HEK293 (cell line): ENCODE results near the gene SETD3.

Experiments
- CTCF ChIA-PET: fragments of 350-600 bp; formaldehyde crosslinking; extraction: SDS; loops from one replicate; lab custom pipeline; 2021; ENCODE audit warnings: antibody characterized with exemption; lab: Yijun Ruan, JAX
- POLR2A ChIA-PET: fragments of 300-600 bp; formaldehyde crosslinking; extraction: SDS; loops from one replicate; lab custom pipeline; 2020; ENCODE audit warnings: antibody characterized with exemption, inconsistent platforms; lab: Yijun Ruan, JAX
- H3K27ac ChIP-seq: fragments of 200-500 bp; sonication (Bioruptor generic); 2 replicates; pipeline ENCODE4 v1.5.1; 2014; ENCODE audit warnings: low read depth, low read length, control low read depth, inconsistent platforms; ENCODE audit errors: extremely low read depth
- H3K36me3 ChIP-seq, 2 experiments: fragments of 200-500 bp in 1 of 2; sonication (Bioruptor generic) in 1 of 2; 1 replicate in 1 of 2; 2 replicates in 1 of 2; pipeline ENCODE4 v1.5.1; 2014 to 2017; ENCODE audit warnings: inconsistent platforms in 2 of 2, low read length in 2 of 2; ENCODE audit not compliant: control insufficient read depth in 2 of 2, insufficient read depth in 1 of 2
- H3K4me1 ChIP-seq: fragments of 200-500 bp; sonication (Bioruptor generic); 2 replicates; pipeline ENCODE4 v1.5.1; 2014; ENCODE audit warnings: mild to moderate bottlenecking, low read length, inconsistent platforms; ENCODE audit not compliant: control insufficient read depth, insufficient read depth
- H3K4me3 ChIP-seq: 2 replicates; pipeline ENCODE4 v1.5.1; 2011; ENCODE audit warnings: low read depth, mild to moderate bottlenecking, control low read depth, low read length, moderate library complexity
- H3K9me3 ChIP-seq: fragments of 200-500 bp; sonication (Bioruptor generic); 2 replicates; pipeline ENCODE4 v1.5.1; 2014; ENCODE audit warnings: low read depth, low read length, inconsistent platforms; ENCODE audit not compliant: control insufficient read depth, insufficient read depth
- GLIS2 ChIP-seq: fragments of 450-650 bp; formaldehyde crosslinking; IDR thresholded peaks from 2 replicates; pipeline ENCODE4 v1.5.1; 2016; ENCODE audit warnings: missing biosample characterization, missing genetic modification characterization
- HOXC10 ChIP-seq: sonication (generic); formaldehyde crosslinking; IDR thresholded peaks from 2 replicates; pipeline ENCODE4 v1.8.1; 2023; ENCODE audit warnings: mild to moderate bottlenecking, missing genetic modification reagents
- KLF9 ChIP-seq: fragments of 450-650 bp; formaldehyde crosslinking; IDR thresholded peaks from 2 replicates; pipeline ENCODE4 v1.5.1; 2016; ENCODE audit warnings: missing biosample characterization, missing genetic modification characterization, low read depth
- PRDM6 ChIP-seq: fragments of 450-650 bp; formaldehyde crosslinking; IDR thresholded peaks from 2 replicates; pipeline ENCODE4 v1.5.1; 2017; ENCODE audit warnings: missing biosample characterization, missing genetic modification characterization
- ZBTB10 ChIP-seq: fragments of 450-650 bp; formaldehyde crosslinking; IDR thresholded peaks from 2 replicates; pipeline ENCODE4 v1.5.1; 2016; ENCODE audit warnings: missing biosample characterization, missing genetic modification characterization
- ZBTB6 ChIP-seq: fragments of 450-650 bp; formaldehyde crosslinking; IDR thresholded peaks from 2 replicates; pipeline ENCODE4 v1.5.1; 2017; ENCODE audit warnings: missing biosample characterization, missing genetic modification characterization
- ZIC2 ChIP-seq: fragments of 450-650 bp; formaldehyde crosslinking; IDR thresholded peaks from 2 replicates; pipeline ENCODE4 v1.5.1; 2016; ENCODE audit warnings: missing biosample characterization, missing genetic modification characterization
- ZNF132 ChIP-seq: fragments of 450-650 bp; formaldehyde crosslinking; IDR thresholded peaks from 2 replicates; pipeline ENCODE4 v1.5.1; 2017; ENCODE audit warnings: missing biosample characterization, missing genetic modification characterization, borderline replicate concordance
- ZNF19 ChIP-seq: fragments of 450-650 bp; formaldehyde crosslinking; IDR thresholded peaks from 2 replicates; pipeline ENCODE4; 2016; ENCODE audit warnings: missing biosample characterization, missing genetic modification characterization, low read depth
- ZNF202 ChIP-seq: fragments of 450-650 bp; formaldehyde crosslinking; IDR thresholded peaks from 2 replicates; pipeline ENCODE4 v1.5.1; 2016; ENCODE audit warnings: missing biosample characterization, missing genetic modification characterization, borderline replicate concordance
- ZNF248 ChIP-seq: fragments of 450-650 bp; formaldehyde crosslinking; IDR thresholded peaks from 2 replicates; pipeline ENCODE4 v1.5.1; 2017; ENCODE audit warnings: missing biosample characterization, missing genetic modification characterization
- ZNF391 ChIP-seq: fragments of 450-650 bp; formaldehyde crosslinking; IDR thresholded peaks from 2 replicates; pipeline ENCODE4 v1.5.1; 2016; ENCODE audit warnings: low read depth, missing biosample characterization, missing genetic modification characterization, borderline replicate concordance
- ZNF416 ChIP-seq: fragments of 450-650 bp; formaldehyde crosslinking; IDR thresholded peaks from 2 replicates; pipeline ENCODE4 v1.5.1; 2016; ENCODE audit warnings: missing biosample characterization, missing genetic modification characterization
- ZNF433 ChIP-seq: fragments of 450-650 bp; formaldehyde crosslinking; IDR thresholded peaks from 2 replicates; pipeline ENCODE4 v1.5.1; 2016; ENCODE audit warnings: missing biosample characterization, missing genetic modification characterization, low read depth
- ZNF501 ChIP-seq: fragments of 450-650 bp; formaldehyde crosslinking; IDR thresholded peaks from 2 replicates; pipeline ENCODE4 v1.5.1; 2016; ENCODE audit warnings: missing biosample characterization, missing genetic modification characterization
- ZNF555 ChIP-seq: fragments of 450-650 bp; formaldehyde crosslinking; conservative IDR thresholded peaks from 2 replicates; pipeline ENCODE4 v1.5.1; 2017; ENCODE audit warnings: missing biosample characterization, mild to moderate bottlenecking, missing genetic modification characterization, inconsistent platforms
- ZNF626 ChIP-seq: fragments of 450-650 bp; sonication (Bioruptor Pico); formaldehyde crosslinking; IDR thresholded peaks from 2 replicates; pipeline ENCODE4 v1.5.1; 2018; ENCODE audit warnings: missing biosample characterization, missing genetic modification characterization, inconsistent platforms
- ZNF629 ChIP-seq: fragments of 450-650 bp; formaldehyde crosslinking; IDR thresholded peaks from 2 replicates; pipeline ENCODE4 v1.5.1; 2017; ENCODE audit warnings: missing biosample characterization, missing genetic modification characterization
- ZNF639 ChIP-seq: fragments of 450-650 bp; formaldehyde crosslinking; IDR thresholded peaks from 2 replicates; pipeline ENCODE4 v1.5.1; 2016; ENCODE audit warnings: missing biosample characterization, missing genetic modification characterization
- ZNF76 ChIP-seq: fragments of 450-650 bp; formaldehyde crosslinking; IDR thresholded peaks from 2 replicates; pipeline ENCODE4; 2016; ENCODE audit warnings: low read depth, missing biosample characterization, missing genetic modification characterization, borderline replicate concordance

The SETD3 gene

GRCh38 chr14:99516156-99516870 is 35.7 kb upstream of the SETD3 start (continued):
- TF ChIP-seq ZNF202 (tag by site-specific recombination) (no peak), KLF9 (tag by site-specific recombination) (0 out of 2 replicates have a peak, but pooled peaks have one; percentile 25), ZNF639 (tag by site-specific recombination) (no peak)

- POLR2A ChIA-PET: no interaction called here
- H3K9me3 ChIP-seq: no peaks in the 10 kb centered on the region
- CTCF ChIA-PET: interaction anchor here (0.7 kb wide), 1 partner anchor 174 kb away, joined by 5 read pairs; no protein-coding TSS in a partner anchor
- no peak overlapping the region for H3K4me3 ChIP-seq
- TF ChIP-seq GLIS2 (tag by site-specific recombination) (peak; percentile 56; the same call in 1 of the 2 replicates), ZNF19 (tag by site-specific recombination) (no peak), ZIC2 (peak; percentile 62)
- H3K27ac ChIP-seq: no peak overlapping the region
- peaks cover 0 to 50% of the 10 kb centered on the region in 2 experiments; a peak in 1 of 3 replicates for H3K36me3 ChIP-seq
- H3K4me1 ChIP-seq: no peaks in the 10 kb centered on the region
Measured at GRCh38 chr14:99515301-99516155, 34.9 kb upstream of the SETD3 start.

GRCh38 chr14:99514552-99515300 is 34.1 kb upstream of the SETD3 start:
- TF ChIP-seq ZNF248 (tag by site-specific recombination) (no peak), ZNF555 (tag by site-specific recombination) (no peak), ZNF76 (no peak), PRDM6 (tag by site-specific recombination) (no peak), ZNF391 (no peak), ZBTB6 (tag by site-specific recombination) (no peak), ZNF416 (tag by site-specific recombination) (no peak), ZBTB10 (tag by site-specific recombination) (no peak), ZNF501 (tag by site-specific recombination) (no peak), ZNF132 (tag by site-specific recombination) (no peak), ZNF626 (tag by site-specific recombination) (no peak), ZNF433 (tag by site-specific recombination) (no peak), ZNF629 (tag by site-specific recombination) (no peak), HOXC10 (CRISPR knock-in tag) (no peak)
- TF ChIP-seq, all 188 proteins: peak for 0
- Histone ChIP-seq H3K36me3 (peaks cover 0 to 53% of the 10 kb centered on the region in 2 experiments; a peak in 1 of 3 replicates), H3K4me3 (no peak overlapping the region), H3K27ac (no peak overlapping the region), H3K9me3 (no peaks in the 10 kb centered on the region), H3K4me1 (no peaks in the 10 kb centered on the region)
- POLR2A ChIA-PET: no interaction called here
- CTCF ChIA-PET: no interaction called here
